Caco-2 (cell line): Measurements from ENCODE around the gene RAB33B. TPM values are rescaled to one million over a fixed set of nuclear protein-coding genes. Genes with fewer than 3 reads are reported as not detected.

Source experiments
- BruUV-seq: library from RNA; stranded (reverse); fragments of 400-500 nt; replicated peaks from 2 replicates; lab custom pipeline; 2021; lab: Mats Ljungman, UMichigan
- CTCF ChIA-PET: fragments of 300-600 bp; sonication (Branson Sonifier 250); formaldehyde crosslinking; loops from one replicate; lab custom pipeline; 2022; ENCODE audit warnings: antibody characterized with exemption; lab: Charles Lee
- POLR2A ChIA-PET: fragments of 300-600 bp; sonication (Branson Sonifier 250); formaldehyde crosslinking; loops from one replicate; lab custom pipeline; 2022; ENCODE audit warnings: antibody characterized with exemption; lab: Charles Lee
- DNase-seq, 2 experiments: peaks; one replicate each; pipeline versions ENCODE4 v3.0.0 to v3.0.0-alpha.2; 2020 to 2022
- H3K27me3 ChIP-seq: replicated peaks from 2 replicates; pipeline ENCODE4 v1.6.0; 2011; ENCODE audit warnings: low read length; ENCODE audit not compliant: control insufficient read depth, insufficient read depth
- H3K36me3 ChIP-seq: 2 replicates; pipeline ENCODE4 v1.5.1; 2011; ENCODE audit warnings: low read length; ENCODE audit not compliant: control insufficient read depth, insufficient read depth
- H3K4me1 ChIP-seq: fragments of 250-450 bp; sonication (Bioruptor Pico); 2 replicates; pipeline ENCODE4 v1.5.1; 2020; ENCODE audit warnings: mild to moderate bottlenecking
- H3K4me3 ChIP-seq: 2 replicates; pipeline ENCODE4 v1.5.1; 2011; ENCODE audit warnings: low read depth, mild to moderate bottlenecking, control low read depth, low read length
- H3K9me3 ChIP-seq: fragments of 250-450 bp; sonication (Bioruptor Pico); 2 replicates; pipeline ENCODE4 v1.5.1; 2020; ENCODE audit warnings: mild to moderate bottlenecking, moderate library complexity
- H3K27ac Mint-ChIP-seq: one replicate; pipeline ENCODE4 v1.8.0; 2022; ENCODE audit warnings: mixed read lengths; ENCODE audit not compliant: unreplicated experiment
- H3K27me3 Mint-ChIP-seq: one replicate; pipeline ENCODE4 v1.8.0; 2022; ENCODE audit warnings: mixed read lengths; ENCODE audit not compliant: insufficient read depth, unreplicated experiment
- H3K36me3 Mint-ChIP-seq: one replicate; pipeline ENCODE4 v1.8.0; 2022; ENCODE audit warnings: mild to moderate bottlenecking, mixed read lengths; ENCODE audit not compliant: insufficient read depth, unreplicated experiment
- H3K4me1 Mint-ChIP-seq: one replicate; pipeline ENCODE4 v1.8.0; 2022; ENCODE audit warnings: low read depth, mixed read lengths; ENCODE audit not compliant: unreplicated experiment
- H3K4me3 Mint-ChIP-seq: one replicate; pipeline ENCODE4 v1.8.0; 2022; ENCODE audit warnings: mild to moderate bottlenecking, moderate library complexity, mixed read lengths; ENCODE audit not compliant: unreplicated experiment
- H3K9me3 Mint-ChIP-seq: one replicate; pipeline ENCODE4 v1.8.0; 2022; ENCODE audit warnings: mixed read lengths; ENCODE audit not compliant: unreplicated experiment
- intact Hi-C: fragments of 100-400 bp; cut with micrococcal nuclease; formaldehyde crosslinking; loops from one replicate; pipeline ENCODE4 v1.10.0; 2022; ENCODE audit not compliant: unreplicated experiment
- total RNA-seq: library from RNA; stranded (reverse); gene quantifications from 2 replicates; pipeline ENCODE4 v1.2.3, GENCODE V29; 2022
- TF ChIP-seq, protein P1 (sequence below), 2 experiments: fragments of 200-600 bp in 1 of 2; IDR thresholded peaks; 1 replicate in 1 of 2; 2 replicates in 1 of 2; pipeline versions ENCODE4 v1.5.1 to v1.8.0; 2011 to 2022; ENCODE audit warnings: antibody characterized with exemption in 1 of 2, control low read depth in 1 of 2, inconsistent platforms in 1 of 2, low read depth in 1 of 2, low read length in 1 of 2, mild to moderate bottlenecking in 1 of 2, moderate library complexity in 1 of 2; ENCODE audit not compliant: insufficient read depth in 1 of 2, severe bottlenecking in 1 of 2, unreplicated experiment in 1 of 2

RAB33B gene
- total RNA-seq, 1 experiment from 2014 or later: 10.1 TPM

DNA sequence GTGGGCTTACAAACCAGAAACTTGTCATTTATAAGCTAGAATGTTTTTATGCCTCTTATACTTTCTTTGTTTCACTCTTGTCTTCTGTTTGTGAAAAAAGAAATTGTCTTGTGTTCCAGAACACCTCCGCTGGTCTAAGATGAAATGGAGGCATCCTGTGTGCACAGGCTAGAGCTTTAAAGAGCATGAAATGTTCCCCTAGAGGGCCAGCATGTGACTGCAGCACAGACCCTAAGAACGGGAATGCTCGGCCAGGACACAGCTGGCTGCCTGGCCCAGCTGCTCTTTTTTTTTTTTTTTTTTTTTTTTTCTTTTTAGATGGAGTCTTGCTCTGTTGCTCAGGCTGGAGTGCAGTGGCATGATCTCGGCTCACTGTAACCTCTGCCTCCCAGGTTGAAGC is 68.5 kb downstream of the RAB33B start:
- H3K4me1 ChIP-seq: no peaks in the 10 kb centered on the region
- H3K36me3 ChIP-seq: no peaks in the 10 kb centered on the region
- no peaks in the 10 kb centered on the region for H3K4me1 Mint-ChIP-seq
- no peak overlapping the region for H3K4me3 ChIP-seq
- intact Hi-C loops: no loop called here
- no peaks in the 10 kb centered on the region for H3K9me3 Mint-ChIP-seq
- CTCF ChIA-PET: no interaction called here
- no TSS peak for BruUV-seq
- H3K27ac Mint-ChIP-seq: no peak overlapping the region
- no peak for DNase-seq
- H3K4me3 Mint-ChIP-seq: no peak overlapping the region
- no peaks in the 10 kb centered on the region for H3K27me3 ChIP-seq
- TF ChIP-seq, protein P1, sequence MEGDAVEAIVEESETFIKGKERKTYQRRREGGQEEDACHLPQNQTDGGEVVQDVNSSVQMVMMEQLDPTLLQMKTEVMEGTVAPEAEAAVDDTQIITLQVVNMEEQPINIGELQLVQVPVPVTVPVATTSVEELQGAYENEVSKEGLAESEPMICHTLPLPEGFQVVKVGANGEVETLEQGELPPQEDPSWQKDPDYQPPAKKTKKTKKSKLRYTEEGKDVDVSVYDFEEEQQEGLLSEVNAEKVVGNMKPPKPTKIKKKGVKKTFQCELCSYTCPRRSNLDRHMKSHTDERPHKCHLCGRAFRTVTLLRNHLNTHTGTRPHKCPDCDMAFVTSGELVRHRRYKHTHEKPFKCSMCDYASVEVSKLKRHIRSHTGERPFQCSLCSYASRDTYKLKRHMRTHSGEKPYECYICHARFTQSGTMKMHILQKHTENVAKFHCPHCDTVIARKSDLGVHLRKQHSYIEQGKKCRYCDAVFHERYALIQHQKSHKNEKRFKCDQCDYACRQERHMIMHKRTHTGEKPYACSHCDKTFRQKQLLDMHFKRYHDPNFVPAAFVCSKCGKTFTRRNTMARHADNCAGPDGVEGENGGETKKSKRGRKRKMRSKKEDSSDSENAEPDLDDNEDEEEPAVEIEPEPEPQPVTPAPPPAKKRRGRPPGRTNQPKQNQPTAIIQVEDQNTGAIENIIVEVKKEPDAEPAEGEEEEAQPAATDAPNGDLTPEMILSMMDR (IDR thresholded peaks at IDR 0.05; ENCODE audit: insufficient read depth in 1 of 2, low read depth in 1 of 2, low read length in 1 of 2, severe bottlenecking in 1 of 2, unreplicated experiment in 1 of 2): no peak
- H3K27me3 Mint-ChIP-seq: no peaks in the 10 kb centered on the region
- POLR2A ChIA-PET: no interaction called here
- H3K36me3 Mint-ChIP-seq: peaks cover 58% of the 10 kb centered on the region
- H3K9me3 ChIP-seq: no peaks in the 10 kb centered on the region

- CTCF ChIA-PET: no interaction called here
- no TSS peak for BruUV-seq
- H3K36me3 ChIP-seq: no peaks in the 10 kb centered on the region
Measured at GRCh38 chr4:139523076-139523475, 69.2 kb downstream of the RAB33B start.

DNA sequence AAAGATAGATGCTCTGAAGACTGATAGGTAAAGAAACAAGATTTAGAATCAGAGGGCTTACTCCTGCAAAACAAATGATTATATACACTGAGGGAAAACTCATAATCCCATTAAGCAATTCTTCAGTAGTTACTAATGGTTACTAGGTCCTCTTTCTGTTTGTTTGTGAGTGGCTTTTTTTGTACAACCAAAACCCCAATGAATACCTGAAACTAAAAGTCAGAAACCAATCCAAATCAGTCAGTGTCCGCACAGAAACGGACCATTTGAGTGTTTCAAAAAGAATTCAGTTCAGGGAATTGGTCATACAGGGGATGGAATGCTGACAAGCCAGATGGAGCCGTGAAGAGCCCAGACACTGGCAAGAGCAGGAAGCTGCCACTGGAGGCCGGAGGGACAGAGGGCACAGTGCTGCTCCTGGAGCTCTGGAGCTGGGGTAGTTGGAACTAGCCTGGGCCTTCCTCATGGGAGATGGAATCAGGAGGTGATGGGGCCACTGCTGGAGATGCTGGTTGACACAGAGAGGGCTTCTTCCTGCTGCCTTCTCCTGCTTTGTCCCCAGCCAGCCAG is 70.2 kb downstream of the RAB33B start:
- ChIA-PET POLR2A (interaction anchor here (0.7 kb wide), 1 partner anchor 223 kb away, joined by 3 read pairs; the partner anchor contains the start of gene NAA15), CTCF (no interaction called here)
- Histone ChIP-seq H3K36me3 (no peaks in the 10 kb centered on the region), H3K9me3 (no peaks in the 10 kb centered on the region), H3K4me1 (no peaks in the 10 kb centered on the region), H3K27me3 (no peaks in the 10 kb centered on the region), H3K4me3 (no peak overlapping the region)
- BruUV-seq: no TSS peak
- H3K4me1 Mint-ChIP-seq: no peaks in the 10 kb centered on the region
- TF ChIP-seq, protein P1 (IDR thresholded peaks at IDR 0.05; ENCODE audit: insufficient read depth in 1 of 2, low read depth in 1 of 2, low read length in 1 of 2, severe bottlenecking in 1 of 2, unreplicated experiment in 1 of 2): no peak
- intact Hi-C loops: no loop called here
- H3K36me3 Mint-ChIP-seq: peaks cover 53% of the 10 kb centered on the region
- no peak for DNase-seq
- no peak overlapping the region for H3K4me3 Mint-ChIP-seq
- H3K27ac Mint-ChIP-seq: no peak overlapping the region
- H3K9me3 Mint-ChIP-seq: no peaks in the 10 kb centered on the region
- H3K27me3 Mint-ChIP-seq: no peaks in the 10 kb centered on the region

More at GRCh38 chr4:139523076-139523475, 69.2 kb downstream of the RAB33B start:
- Mint-ChIP-seq H3K4me1 (no peaks in the 10 kb centered on the region), H3K27ac (no peak overlapping the region), H3K27me3 (no peaks in the 10 kb centered on the region), H3K9me3 (no peaks in the 10 kb centered on the region), H3K36me3 (peaks cover 52% of the 10 kb centered on the region), H3K4me3 (no peak overlapping the region)
- TF ChIP-seq, protein P1 (IDR thresholded peaks at IDR 0.05; ENCODE audit: insufficient read depth in 1 of 2, low read depth in 1 of 2, low read length in 1 of 2, severe bottlenecking in 1 of 2, unreplicated experiment in 1 of 2): no peak
- no peaks in the 10 kb centered on the region for H3K9me3 ChIP-seq
- POLR2A ChIA-PET: no interaction called here
- no peaks in the 10 kb centered on the region for H3K27me3 ChIP-seq
- no peaks in the 10 kb centered on the region for H3K4me1 ChIP-seq
- DNase-seq: no peak
- intact Hi-C loops: no loop called here
- H3K4me3 ChIP-seq: no peak overlapping the region
